ENCODE data around the gene CORO7. TPM values are rescaled to one million over a fixed set of nuclear protein-coding genes. Genes with fewer than 3 reads are reported as not detected.
"Not testable (repeated sequence)": the region's sequence is repeated elsewhere in the genome, so short reads cannot be mapped to it uniquely, and the experiment has no call there.

CORO7 gene
- total RNA-seq, 1 donor, result 17.7 TPM

DNA sequence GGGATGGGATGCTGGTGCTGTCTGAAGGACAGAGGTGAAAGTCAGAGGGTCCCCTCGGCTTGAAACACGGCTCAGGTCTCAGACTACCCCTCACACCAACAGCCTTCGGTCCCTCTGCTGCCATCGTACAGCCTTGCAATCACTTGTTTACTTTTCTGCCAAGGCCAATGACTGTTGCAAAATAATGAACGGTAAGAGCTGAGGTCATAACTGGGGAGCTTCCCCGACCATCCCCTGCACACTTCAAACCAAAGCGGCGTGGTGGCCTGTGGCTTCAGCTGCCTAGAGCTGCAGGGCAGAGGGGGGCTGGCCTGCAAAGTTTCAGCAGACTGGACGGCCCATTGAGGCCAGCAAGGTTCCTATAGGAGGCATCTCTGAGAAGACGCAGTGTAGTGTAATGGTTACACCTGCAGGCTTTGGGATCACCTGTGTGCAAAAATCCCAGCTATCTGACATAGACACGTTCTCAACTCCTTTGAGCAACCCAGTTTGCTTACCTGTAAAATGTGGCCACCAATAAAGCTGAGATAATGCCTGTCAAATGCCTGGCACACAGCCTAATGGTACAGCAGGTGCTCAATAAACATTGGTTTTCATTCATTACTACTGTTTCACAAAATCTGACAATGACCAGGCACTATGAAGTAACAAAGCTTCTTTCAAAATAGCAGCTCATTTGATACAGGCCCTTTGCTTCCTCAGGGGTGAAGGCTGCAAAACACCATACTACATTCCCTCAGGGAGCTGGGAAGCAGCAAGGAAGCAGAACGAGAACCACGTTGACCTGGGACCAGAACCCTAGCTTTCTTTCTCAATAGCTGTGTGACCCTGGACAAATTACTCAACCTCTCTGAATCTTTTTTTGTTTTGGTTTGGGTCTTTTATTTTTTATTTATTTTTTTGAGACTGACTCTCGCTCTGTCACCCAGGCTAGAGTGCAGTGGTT, 70.3 kb downstream of the CORO7 start:
- DNase-seq (ENCODE audit: insufficient read length, low spot score, missing footprints), result no peak
- Histone ChIP-seq H3K36me3 (ENCODE audit: insufficient read depth, low read length) (no peaks in the 10 kb centered on the region), H3K4me1 (ENCODE audit: insufficient read depth, low read length) (peaks cover 16% of the 10 kb centered on the region), H3K4me3 (ENCODE audit: insufficient read depth, low read length) (no peak overlapping the region), H2AFZ (ENCODE audit: low read length) (no peak overlapping the region), H3K9me3 (ENCODE audit: low read depth, low read length) (no peaks in the 10 kb centered on the region), H3K79me2 (ENCODE audit: insufficient read depth, low read length) (peaks cover 79% of the 10 kb centered on the region), H3K4me2 (ENCODE audit: insufficient read depth, low read length) (no peak overlapping the region), H3K27ac (ENCODE audit: low read depth, low read length) (no peak overlapping the region), H4K20me1 (ENCODE audit: insufficient read depth, low read length) (peaks cover 41% of the 10 kb centered on the region), H3K27me3 (ENCODE audit: insufficient read depth, low read length) (no peaks in the 10 kb centered on the region)
- TF ChIP-seq, protein P1, sequence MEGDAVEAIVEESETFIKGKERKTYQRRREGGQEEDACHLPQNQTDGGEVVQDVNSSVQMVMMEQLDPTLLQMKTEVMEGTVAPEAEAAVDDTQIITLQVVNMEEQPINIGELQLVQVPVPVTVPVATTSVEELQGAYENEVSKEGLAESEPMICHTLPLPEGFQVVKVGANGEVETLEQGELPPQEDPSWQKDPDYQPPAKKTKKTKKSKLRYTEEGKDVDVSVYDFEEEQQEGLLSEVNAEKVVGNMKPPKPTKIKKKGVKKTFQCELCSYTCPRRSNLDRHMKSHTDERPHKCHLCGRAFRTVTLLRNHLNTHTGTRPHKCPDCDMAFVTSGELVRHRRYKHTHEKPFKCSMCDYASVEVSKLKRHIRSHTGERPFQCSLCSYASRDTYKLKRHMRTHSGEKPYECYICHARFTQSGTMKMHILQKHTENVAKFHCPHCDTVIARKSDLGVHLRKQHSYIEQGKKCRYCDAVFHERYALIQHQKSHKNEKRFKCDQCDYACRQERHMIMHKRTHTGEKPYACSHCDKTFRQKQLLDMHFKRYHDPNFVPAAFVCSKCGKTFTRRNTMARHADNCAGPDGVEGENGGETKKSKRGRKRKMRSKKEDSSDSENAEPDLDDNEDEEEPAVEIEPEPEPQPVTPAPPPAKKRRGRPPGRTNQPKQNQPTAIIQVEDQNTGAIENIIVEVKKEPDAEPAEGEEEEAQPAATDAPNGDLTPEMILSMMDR (IDR thresholded peaks at IDR 0.05; ENCODE audit: extremely low read depth, low read depth, low read length), result no peak

DNA sequence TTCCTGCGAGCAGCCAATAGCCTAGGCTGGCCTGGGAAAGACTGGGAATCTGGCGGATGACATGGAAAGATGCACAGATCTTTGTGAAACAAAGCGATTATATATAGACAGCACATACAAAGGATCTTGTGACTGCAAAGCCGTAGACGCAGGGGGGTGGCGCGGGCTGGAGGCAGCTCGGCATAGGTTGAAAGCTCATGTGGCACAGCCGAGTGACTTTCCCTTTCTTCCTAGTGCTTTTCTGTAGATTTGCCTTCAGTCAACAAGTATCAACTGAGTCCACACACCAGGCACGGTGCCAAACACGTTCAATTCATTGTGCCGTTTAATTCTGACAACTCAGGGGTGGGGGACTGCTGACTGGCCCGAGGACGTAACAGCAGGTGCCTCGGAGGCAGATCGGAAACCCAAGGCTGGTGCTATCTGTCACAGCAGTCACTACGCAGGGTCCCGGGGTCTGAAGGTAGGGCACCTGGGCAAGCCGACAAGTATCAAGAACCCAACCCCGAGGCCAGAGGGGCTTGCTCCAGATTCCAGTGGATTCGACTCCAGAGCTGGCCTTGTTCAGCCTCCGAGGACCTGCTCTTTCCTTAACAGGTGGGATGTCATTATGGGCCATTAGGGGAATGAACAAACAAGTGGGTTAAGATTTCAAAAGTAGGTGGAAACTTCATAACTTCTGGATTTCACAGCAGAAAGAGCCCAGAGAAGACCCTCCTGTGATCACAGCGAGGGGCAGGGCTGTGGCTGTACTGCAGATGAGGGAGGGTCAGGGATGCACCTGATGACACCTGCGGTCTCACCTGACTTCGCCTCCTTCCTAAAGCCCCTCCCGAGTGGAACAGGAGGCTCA, 71.2 kb downstream of the CORO7 start:
- no peak overlapping the region for H3K27ac ChIP-seq (ENCODE audit: low read depth, low read length)
- peaks cover 41% of the 10 kb centered on the region for H4K20me1 ChIP-seq (ENCODE audit: insufficient read depth, low read length)
- H3K4me1 ChIP-seq (ENCODE audit: insufficient read depth, low read length), result peaks cover 13% of the 10 kb centered on the region
- H3K79me2 ChIP-seq (ENCODE audit: insufficient read depth, low read length), result peaks cover 81% of the 10 kb centered on the region
- no peak overlapping the region for H3K4me3 ChIP-seq (ENCODE audit: insufficient read depth, low read length)
- peaks cover 7% of the 10 kb centered on the region for H3K36me3 ChIP-seq (ENCODE audit: insufficient read depth, low read length)
- H3K9me3 ChIP-seq (ENCODE audit: low read depth, low read length), result no peaks in the 10 kb centered on the region
- H3K4me2 ChIP-seq (ENCODE audit: insufficient read depth, low read length), result no peak overlapping the region
- H3K27me3 ChIP-seq (ENCODE audit: insufficient read depth, low read length), result no peaks in the 10 kb centered on the region
- H2AFZ ChIP-seq (ENCODE audit: low read length), result no peak overlapping the region
- DNase-seq (ENCODE audit: insufficient read length, low spot score, missing footprints), result no peak
- TF ChIP-seq, protein P1 (IDR thresholded peaks at IDR 0.05; ENCODE audit: extremely low read depth, low read depth, low read length), result no peak

DNA sequence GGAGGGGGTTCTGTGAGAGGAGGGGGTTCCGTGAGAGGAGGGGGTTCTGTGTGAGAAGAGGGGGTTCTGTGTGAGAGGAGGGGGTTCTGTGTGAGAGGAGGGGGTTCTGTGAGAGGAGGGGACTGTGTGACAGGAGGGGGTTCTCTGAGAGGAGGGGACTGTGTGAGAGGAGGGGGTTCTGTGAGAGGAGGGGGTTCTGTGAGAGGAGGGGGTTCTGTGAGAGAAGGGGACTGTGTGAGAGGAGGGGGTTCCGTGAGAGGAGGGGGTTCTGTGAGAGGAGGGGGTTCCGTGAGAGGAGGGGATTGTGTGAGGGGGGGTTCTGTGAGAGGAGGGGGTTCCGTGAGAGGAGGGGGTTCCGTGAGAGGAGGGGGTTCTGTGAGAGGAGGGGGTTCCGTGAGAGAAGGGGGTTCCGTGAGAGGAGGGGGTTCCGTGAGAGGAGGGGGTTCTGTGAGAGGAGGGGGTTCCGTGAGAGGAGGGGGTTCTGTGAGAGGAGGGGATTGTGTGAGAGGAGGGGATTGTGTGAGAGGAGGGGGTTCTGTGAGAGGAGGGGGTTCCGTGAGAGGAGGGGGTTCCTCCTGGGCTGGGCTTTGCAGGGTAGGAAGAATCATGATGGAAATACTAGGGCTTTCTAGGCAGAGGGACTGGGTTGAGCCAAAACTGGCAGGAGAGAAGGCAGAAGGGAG, 72.0 kb downstream of the CORO7 start:
- H3K27ac ChIP-seq (ENCODE audit: low read depth, low read length); H3K27me3 ChIP-seq (ENCODE audit: insufficient read depth, low read length); H3K9me3 ChIP-seq (ENCODE audit: low read depth, low read length); H3K4me3 ChIP-seq (ENCODE audit: insufficient read depth, low read length); H2AFZ ChIP-seq (ENCODE audit: low read length); H3K4me2 ChIP-seq (ENCODE audit: insufficient read depth, low read length): not testable (repeated sequence)
- Histone ChIP-seq H3K36me3 (ENCODE audit: insufficient read depth, low read length) (peaks cover 13% of the 10 kb centered on the region), H4K20me1 (ENCODE audit: insufficient read depth, low read length) (peaks cover 41% of the 10 kb centered on the region), H3K79me2 (ENCODE audit: insufficient read depth, low read length) (peaks cover 80% of the 10 kb centered on the region), H3K4me1 (ENCODE audit: insufficient read depth, low read length) (peaks cover 11% of the 10 kb centered on the region)
- DNase-seq (ENCODE audit: insufficient read length, low spot score, missing footprints), result peak; percentile 87

DNA sequence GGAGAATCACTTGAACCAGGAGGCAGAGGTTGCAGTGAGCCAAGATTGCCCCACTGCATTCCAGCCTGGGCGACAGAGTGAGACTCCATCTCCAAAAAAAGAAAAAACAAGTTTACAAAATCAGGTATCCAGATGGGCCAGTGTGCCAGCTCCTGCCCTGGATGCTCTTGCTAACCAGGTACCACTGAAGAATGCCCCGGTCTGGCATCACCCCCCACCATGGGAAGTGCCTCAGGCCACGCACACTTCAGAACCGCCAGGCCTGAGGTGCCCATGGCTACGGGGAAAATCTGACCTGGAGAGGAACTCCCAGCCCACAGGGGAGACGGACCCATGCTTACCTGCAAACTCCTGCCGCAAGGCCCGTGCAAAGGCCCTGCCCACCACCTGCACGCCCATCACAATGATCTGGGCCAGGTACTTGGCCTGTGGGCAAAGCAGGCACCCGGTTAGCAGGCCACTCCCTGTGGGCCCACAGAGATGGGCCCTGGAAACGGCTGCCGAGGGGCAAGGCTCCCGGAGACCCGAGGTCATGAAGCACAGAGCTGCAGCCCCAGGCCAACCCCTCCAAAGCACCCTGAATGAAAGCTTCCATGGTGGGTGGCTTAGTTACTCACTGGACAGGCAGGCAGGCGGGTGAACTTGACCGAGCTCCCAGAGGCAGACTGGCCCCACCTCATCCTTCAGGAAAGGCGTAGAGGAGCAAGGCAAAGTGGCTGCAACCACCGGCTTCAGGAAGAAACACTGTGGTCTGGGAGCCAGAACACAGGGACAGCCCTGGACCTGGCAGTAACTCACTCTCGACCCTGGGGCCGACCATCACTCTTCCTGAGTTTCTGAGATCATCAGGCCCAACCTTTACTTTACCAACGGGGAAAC, 73.3 kb downstream of the CORO7 start:
- Histone ChIP-seq H3K4me3 (ENCODE audit: insufficient read depth, low read length) (no peak overlapping the region), H4K20me1 (ENCODE audit: insufficient read depth, low read length) (peaks cover 38% of the 10 kb centered on the region), H3K4me1 (ENCODE audit: insufficient read depth, low read length) (peaks cover 11% of the 10 kb centered on the region), H3K27ac (ENCODE audit: low read depth, low read length) (no peak overlapping the region), H2AFZ (ENCODE audit: low read length) (no peak overlapping the region), H3K79me2 (ENCODE audit: insufficient read depth, low read length) (peaks cover 73% of the 10 kb centered on the region), H3K4me2 (ENCODE audit: insufficient read depth, low read length) (no peak overlapping the region), H3K9me3 (ENCODE audit: low read depth, low read length) (no peaks in the 10 kb centered on the region), H3K27me3 (ENCODE audit: insufficient read depth, low read length) (no peaks in the 10 kb centered on the region), H3K36me3 (ENCODE audit: insufficient read depth, low read length) (peaks cover 20% of the 10 kb centered on the region)
- TF ChIP-seq, protein P1 (IDR thresholded peaks at IDR 0.05; ENCODE audit: extremely low read depth, low read depth, low read length), result no peak
- DNase-seq (ENCODE audit: insufficient read length, low spot score, missing footprints), result no peak
